Heart left ventricle (tissue), 13 donors: ENCODE measurements around the gene CELF5.

Experiments used
- CTCF ChIP-seq, 12 donors: fragments of 200-600 bp; sonication (generic) in 4 of 12; IDR thresholded peaks; one replicate each; pipeline versions ENCODE4 v1.5.0 to v1.8.0; 2018 to 2022; ENCODE audit warnings: antibody characterized with exemption in 12 of 12, mild to moderate bottlenecking in 5 of 12
- POLR2A ChIP-seq, 2 donors: fragments of 450-650 bp; IDR thresholded peaks; one replicate each; pipeline ENCODE4 v1.6.1; 2017; ENCODE audit warnings: antibody characterized with exemption in 2 of 2, mild to moderate bottlenecking in 2 of 2, moderate library complexity in 2 of 2
- donor health status: ischemic (EF 13 %, LVEDD 7.1; RV severe dilation, severe dysfunction).
- donor health status: DM: no; HTN: yes; CAD: no.
- donor health status: DM: no; HTN: no; CAD: no.
- donor health status: ischemic (EF 25% LVEDD 6.9; RV normal size, moderate dysfunction).
- donor health status: ischemic (EF 25% LVEDD 5.7; RV mildly dilated, moderate dysfunction).
- donor health status: ischemic (EF 35%, LVEDD 5.7; RV mildly dilated, moderate dysfunction).
- donor health status: nonischemic (EF 11% LVEDD 7.7; RV severe dilation, severe dysfunction).
- donor health status: DM: yes; HTN: yes; CAD: no.
- donor health status: PGD.
- donor health status: ischemic (EF 29% LVEDD 5.4; RV normal size, mild dysfunction).
- donor health status: nonischemic (EF 23%, LVEDD 6.1; RV moderate dilation, normal function).

DNA sequence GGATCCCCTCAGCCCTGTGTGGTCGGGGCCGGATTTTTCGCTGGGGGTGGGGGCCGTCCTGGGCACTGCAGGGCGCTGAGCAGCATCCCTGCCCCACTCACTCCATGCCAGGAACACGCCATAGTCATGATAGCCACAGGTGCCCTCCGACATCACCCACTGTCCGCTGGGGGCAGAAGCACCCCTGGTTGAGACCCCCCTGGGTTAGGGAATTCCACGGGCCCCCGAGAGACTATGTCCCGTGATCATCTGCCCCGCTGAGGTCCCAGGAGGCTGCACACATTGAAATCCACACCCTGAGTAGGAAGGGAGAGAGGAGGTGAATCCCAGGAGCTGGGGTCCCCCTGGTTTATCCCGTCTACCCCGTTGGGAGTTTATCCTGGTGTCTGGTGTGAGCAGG is 22.6 kb upstream of the CELF5 start:
- TF ChIP-seq CTCF (IDR thresholded peaks at IDR 0.05) (no peak), POLR2A (IDR thresholded peaks at IDR 0.05) (no peak)
